ENCODE measurements around the gene RCOR1. TPM values are rescaled to one million over a fixed set of nuclear protein-coding genes. Genes with fewer than 3 reads are reported as not detected.

RCOR1 gene
- total and polyA plus RNA-seq, 7 experiments from 2014 or later: 0.63 to 34.4 (median 19.6) TPM

- peak overlapping the region in 3 of 9 donors; percentile 12 to 16 (median 16) for H3K27ac Mint-ChIP-seq
- CTCF ChIA-PET: interaction anchor here (0.7 kb wide), 1 partner anchor 156 kb away, joined by 3 read pairs; no protein-coding TSS in a partner anchor
- H3K36me3 ChIP-seq (ENCODE audit: control insufficient read depth in 2 of 3, insufficient read depth in 3 of 3, low read length in 3 of 3): peaks cover 0 to 7% (median 0%) of the 10 kb centered on the region in 3 experiments
- peaks cover 0 to 3% of the 10 kb centered on the region in 2 donors for H3K4me1 ChIP-seq (ENCODE audit: control insufficient read depth in 2 of 2, insufficient read depth in 2 of 2, low read length in 2 of 2)
- H3K9me3 ChIP-seq (ENCODE audit: control insufficient read depth in 2 of 3, low read length in 3 of 3): no peaks in the 10 kb centered on the region
- intact Hi-C loops (cut with micrococcal nuclease): loop anchor here in 1 of 2 donors (10.0 kb wide), 2 partner anchors 172 to 598 kb away; no protein-coding TSS in a partner anchor
- ATAC-seq (no peak), DNase-seq (no peak)
- peaks cover 0 to 6% (median 5%) of the 10 kb centered on the region in 5 donors for H3K36me3 Mint-ChIP-seq
- POLR2A ChIA-PET: interaction anchor here (0.6 kb wide), 1 partner anchor 35 kb away, joined by 4 read pairs; no protein-coding TSS in a partner anchor
- peaks cover 0 to 2% (median 0%) of the 10 kb centered on the region in 11 donors for H3K9me3 Mint-ChIP-seq
- peak overlapping the region in 5 of 10 donors; percentile 4 to 53 (median 16) for H3K4me3 Mint-ChIP-seq
- H3K4me3 ChIP-seq (ENCODE audit: low read length): no peak overlapping the region
- H3K27ac ChIP-seq (ENCODE audit: low read depth, low read length): no peak overlapping the region
- no peaks in the 10 kb centered on the region for H3K27me3 Mint-ChIP-seq
- H3K27me3 ChIP-seq (ENCODE audit: control insufficient read depth in 2 of 2, insufficient read depth in 2 of 2, low read length in 2 of 2): no peaks in the 10 kb centered on the region
- peaks cover 22 to 46% (median 31%) of the 10 kb centered on the region in 7 donors for H3K4me1 Mint-ChIP-seq
Measured at GRCh38 chr14:102696856-102697495, 104.5 kb downstream of the RCOR1 start.

- H3K36me3 ChIP-seq (ENCODE audit: control insufficient read depth in 2 of 3, insufficient read depth in 3 of 3, low read length in 3 of 3): peaks cover 0 to 8% (median 0%) of the 10 kb centered on the region in 3 experiments
- Mint-ChIP-seq H3K36me3 (peaks cover 0 to 11% (median 7%) of the 10 kb centered on the region in 5 donors), H3K9me3 (peaks cover 0 to 2% (median 0%) of the 10 kb centered on the region in 11 donors), H3K4me1 (peaks cover 22 to 46% (median 31%) of the 10 kb centered on the region in 7 donors), H3K4me3 (peak overlapping the region in 3 of 10 donors; percentile 15 to 53 (median 38)), H3K27ac (peak overlapping the region in 2 of 9 donors; percentile 12 to 16), H3K27me3 (no peaks in the 10 kb centered on the region)
- intact Hi-C loops (cut with micrococcal nuclease): loop anchor here in 1 of 2 donors (10.0 kb wide), 2 partner anchors 173 to 597 kb away; no protein-coding TSS in a partner anchor
- H3K27ac ChIP-seq (ENCODE audit: low read depth, low read length): no peak overlapping the region
- H3K4me1 ChIP-seq (ENCODE audit: control insufficient read depth in 2 of 2, insufficient read depth in 2 of 2, low read length in 2 of 2): peaks cover 0 to 3% of the 10 kb centered on the region in 2 donors
- no peaks in the 10 kb centered on the region for H3K9me3 ChIP-seq (ENCODE audit: control insufficient read depth in 2 of 3, low read length in 3 of 3)
- ChIA-PET POLR2A (interaction anchor here (0.6 kb wide), 1 partner anchor 35 kb away, joined by 4 read pairs; no protein-coding TSS in a partner anchor), CTCF (interaction anchor here (1.3 kb wide), 1 partner anchor 10 kb away, joined by 3 read pairs; no protein-coding TSS in a partner anchor)
- no peak overlapping the region for H3K4me3 ChIP-seq (ENCODE audit: low read length)
- DNase-seq (no peak), ATAC-seq (no peak)
- no peaks in the 10 kb centered on the region for H3K27me3 ChIP-seq (ENCODE audit: control insufficient read depth in 2 of 2, insufficient read depth in 2 of 2, low read length in 2 of 2)
Measured at GRCh38 chr14:102697501-102697900, 105.1 kb downstream of the RCOR1 start.

GRCh38 chr14:102699416-102700110 lies 107.1 kb downstream of the RCOR1 start:
- Mint-ChIP-seq H3K27me3 (no peaks in the 10 kb centered on the region), H3K4me1 (peaks cover 10 to 40% (median 29%) of the 10 kb centered on the region in 7 donors), H3K36me3 (peaks cover 7 to 24% (median 21%) of the 10 kb centered on the region in 5 donors), H3K27ac (no peak overlapping the region), H3K4me3 (no peak overlapping the region), H3K9me3 (peaks cover 0 to 9% (median 3%) of the 10 kb centered on the region in 11 donors)
- CTCF ChIA-PET: no interaction called here
- POLR2A ChIA-PET: interaction anchor here (0.7 to 1.2 kb wide), 2 partner anchors 60 to 1979 kb away, joined by 3 to 4 read pairs; no protein-coding TSS in a partner anchor
- no peak overlapping the region for H3K27ac ChIP-seq (ENCODE audit: low read depth, low read length)
- no peaks in the 10 kb centered on the region for H3K27me3 ChIP-seq (ENCODE audit: control insufficient read depth in 2 of 2, insufficient read depth in 2 of 2, low read length in 2 of 2)
- H3K9me3 ChIP-seq (ENCODE audit: control insufficient read depth in 2 of 3, low read length in 3 of 3): no peaks in the 10 kb centered on the region
- H3K36me3 ChIP-seq (ENCODE audit: control insufficient read depth in 2 of 3, insufficient read depth in 3 of 3, low read length in 3 of 3): peaks cover 0 to 8% (median 5%) of the 10 kb centered on the region in 3 experiments
- intact Hi-C loops (cut with micrococcal nuclease): loop anchor here in 1 of 2 donors (10.0 kb wide), 2 partner anchors 175 to 595 kb away; no protein-coding TSS in a partner anchor
- H3K4me1 ChIP-seq (ENCODE audit: control insufficient read depth in 2 of 2, insufficient read depth in 2 of 2, low read length in 2 of 2): peaks cover 0 to 3% of the 10 kb centered on the region in 2 donors
- ATAC-seq (no peak), DNase-seq (no peak)
- no peak overlapping the region for H3K4me3 ChIP-seq (ENCODE audit: low read length)

GRCh38 chr14:102708494-102708893 lies 116.0 kb downstream of the RCOR1 start:
- Mint-ChIP-seq H3K36me3 (peaks cover 4 to 37% (median 23%) of the 10 kb centered on the region in 5 donors), H3K27me3 (no peaks in the 10 kb centered on the region), H3K9me3 (no peaks in the 10 kb centered on the region), H3K4me3 (no peak overlapping the region), H3K27ac (no peak overlapping the region), H3K4me1 (no peaks in the 10 kb centered on the region)
- no peak for ATAC-seq
- H3K4me1 ChIP-seq (ENCODE audit: control insufficient read depth in 2 of 2, insufficient read depth in 2 of 2, low read length in 2 of 2): no peaks in the 10 kb centered on the region
- no peaks in the 10 kb centered on the region for H3K27me3 ChIP-seq (ENCODE audit: control insufficient read depth in 2 of 2, insufficient read depth in 2 of 2, low read length in 2 of 2)
- H3K27ac ChIP-seq (ENCODE audit: low read depth, low read length): no peak overlapping the region
- no peak for DNase-seq
- H3K4me3 ChIP-seq (ENCODE audit: low read length): no peak overlapping the region
- peaks cover 0 to 8% (median 0%) of the 10 kb centered on the region in 3 experiments for H3K36me3 ChIP-seq (ENCODE audit: control insufficient read depth in 2 of 3, insufficient read depth in 3 of 3, low read length in 3 of 3)
- H3K9me3 ChIP-seq (ENCODE audit: control insufficient read depth in 2 of 3, low read length in 3 of 3): no peaks in the 10 kb centered on the region
- ChIA-PET CTCF (interaction anchor here (1.4 kb wide), 1 partner anchor 16 kb away, joined by 3 read pairs; no protein-coding TSS in a partner anchor), POLR2A (no interaction called here)
- intact Hi-C loops (cut with micrococcal nuclease): no loop called here

- Mint-ChIP-seq H3K27me3 (no peaks in the 10 kb centered on the region), H3K27ac (no peak overlapping the region), H3K4me3 (no peak overlapping the region), H3K4me1 (peaks cover 0 to 6% (median 5%) of the 10 kb centered on the region in 7 donors), H3K36me3 (peaks cover 9 to 42% (median 29%) of the 10 kb centered on the region in 5 donors), H3K9me3 (no peaks in the 10 kb centered on the region)
- Histone ChIP-seq H3K4me3 (ENCODE audit: low read length) (no peak overlapping the region), H3K27ac (ENCODE audit: low read depth, low read length) (no peak overlapping the region), H3K4me1 (ENCODE audit: control insufficient read depth in 2 of 2, insufficient read depth in 2 of 2, low read length in 2 of 2) (no peaks in the 10 kb centered on the region), H3K27me3 (ENCODE audit: control insufficient read depth in 2 of 2, insufficient read depth in 2 of 2, low read length in 2 of 2) (no peaks in the 10 kb centered on the region), H3K9me3 (ENCODE audit: control insufficient read depth in 2 of 3, low read length in 3 of 3) (no peaks in the 10 kb centered on the region), H3K36me3 (ENCODE audit: control insufficient read depth in 2 of 3, insufficient read depth in 3 of 3, low read length in 3 of 3) (peaks cover 0 to 16% (median 0%) of the 10 kb centered on the region in 3 experiments)
- ChIA-PET CTCF (no interaction called here), POLR2A (no interaction called here)
- intact Hi-C loops (cut with micrococcal nuclease): no loop called here
- ATAC-seq (no peak), DNase-seq (no peak)
Measured at GRCh38 chr14:102711207-102711606, 118.8 kb downstream of the RCOR1 start.

- H3K4me1 Mint-ChIP-seq: peaks cover 0 to 14% (median 7%) of the 10 kb centered on the region in 7 donors
- POLR2A ChIA-PET: no interaction called here
- H3K36me3 Mint-ChIP-seq: peaks cover 10 to 44% (median 28%) of the 10 kb centered on the region in 5 donors
- intact Hi-C loops (cut with micrococcal nuclease): no loop called here
- no peaks in the 10 kb centered on the region for H3K9me3 Mint-ChIP-seq
- CTCF ChIA-PET: interaction anchor here (0.6 kb wide), 1 partner anchor 17 kb away, joined by 3 read pairs; no protein-coding TSS in a partner anchor
- no peak overlapping the region for H3K4me3 Mint-ChIP-seq
- H3K4me3 ChIP-seq (ENCODE audit: low read length): no peak overlapping the region
- no peak overlapping the region for H3K27ac ChIP-seq (ENCODE audit: low read depth, low read length)
- no peaks in the 10 kb centered on the region for H3K9me3 ChIP-seq (ENCODE audit: control insufficient read depth in 2 of 3, low read length in 3 of 3)
- no peaks in the 10 kb centered on the region for H3K4me1 ChIP-seq (ENCODE audit: control insufficient read depth in 2 of 2, insufficient read depth in 2 of 2, low read length in 2 of 2)
- H3K27ac Mint-ChIP-seq: no peak overlapping the region
- DNase-seq (no peak), ATAC-seq (no peak)
- H3K27me3 ChIP-seq (ENCODE audit: control insufficient read depth in 2 of 2, insufficient read depth in 2 of 2, low read length in 2 of 2): no peaks in the 10 kb centered on the region
- peaks cover 0 to 16% (median 0%) of the 10 kb centered on the region in 3 experiments for H3K36me3 ChIP-seq (ENCODE audit: control insufficient read depth in 2 of 3, insufficient read depth in 3 of 3, low read length in 3 of 3)
- no peaks in the 10 kb centered on the region for H3K27me3 Mint-ChIP-seq
Measured at GRCh38 chr14:102711946-102712345, 119.5 kb downstream of the RCOR1 start.

All from naive thymus-derived CD4-positive, alpha-beta T cell (primary cell).